Measurements from ENCODE around the gene PLCG1.

The PLCG1 gene

DNA sequence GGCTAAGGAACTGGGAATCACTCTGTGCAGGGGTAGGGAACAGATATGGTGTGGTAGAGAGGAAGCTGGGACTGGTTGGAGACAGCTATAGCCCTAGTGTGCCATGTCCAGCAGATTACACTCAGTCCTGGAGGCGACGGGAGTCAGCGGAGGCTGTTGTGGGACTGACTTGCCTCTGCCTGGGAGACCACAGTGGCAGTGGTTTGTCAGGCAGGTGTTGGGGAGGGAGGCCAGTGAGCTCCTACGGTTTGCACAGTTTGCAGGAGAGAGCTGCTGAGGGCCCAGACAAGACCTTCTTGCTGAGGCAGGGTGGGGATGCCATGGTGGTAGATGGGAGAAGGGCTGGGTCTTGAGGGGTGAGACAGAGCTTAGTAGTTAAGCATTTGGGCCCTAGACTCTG, 4.9 kb downstream of the PLCG1 start:
- FAIRE-seq (no peak), DNase-seq (ENCODE audit: low spot score) (no peak)

DNA sequence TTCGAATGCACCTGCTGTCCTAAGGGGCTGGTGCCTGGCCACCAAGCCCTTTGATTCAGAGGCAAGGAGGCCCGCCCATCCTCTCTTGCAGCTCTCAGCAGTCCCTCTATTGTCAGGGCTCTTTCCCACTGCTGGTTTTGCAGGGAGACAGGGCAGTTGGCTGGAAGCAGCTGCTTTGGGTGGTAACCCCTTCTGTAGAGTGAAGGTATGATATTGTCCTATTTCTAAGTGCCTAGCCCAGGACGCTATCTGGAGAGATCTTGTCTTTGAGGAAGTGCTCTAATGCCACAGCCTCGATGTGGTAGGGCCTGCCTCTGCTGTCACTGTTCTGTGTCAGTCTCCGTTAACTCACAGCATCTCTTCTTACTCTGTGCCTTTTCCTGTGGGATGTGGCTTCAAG, 5.6 kb downstream of the PLCG1 start:
- FAIRE-seq (no peak), DNase-seq (ENCODE audit: low spot score) (no peak)

DNA sequence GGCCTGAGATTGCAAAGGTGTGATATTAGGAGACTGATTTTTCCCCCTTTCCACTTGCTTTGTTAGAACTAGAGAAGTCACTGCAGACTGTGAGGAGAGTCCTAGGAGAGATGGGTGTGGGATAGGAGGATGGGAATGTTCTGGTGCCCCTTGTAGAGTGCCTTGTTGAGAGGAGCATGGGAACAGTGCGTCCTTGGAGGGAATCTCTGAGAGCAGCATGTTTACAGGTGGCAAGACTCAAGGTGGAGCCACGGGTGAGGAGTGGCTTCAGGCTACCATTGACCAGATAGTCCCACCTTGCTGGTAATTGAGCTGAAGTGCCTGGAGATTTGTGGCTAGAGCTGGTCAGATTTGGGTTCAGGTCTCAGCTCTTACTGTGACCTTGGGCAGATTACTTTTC, 6.0 kb downstream of the PLCG1 start:
- FAIRE-seq, result no peak
- DNase-seq (ENCODE audit: low spot score), result no peak

DNA sequence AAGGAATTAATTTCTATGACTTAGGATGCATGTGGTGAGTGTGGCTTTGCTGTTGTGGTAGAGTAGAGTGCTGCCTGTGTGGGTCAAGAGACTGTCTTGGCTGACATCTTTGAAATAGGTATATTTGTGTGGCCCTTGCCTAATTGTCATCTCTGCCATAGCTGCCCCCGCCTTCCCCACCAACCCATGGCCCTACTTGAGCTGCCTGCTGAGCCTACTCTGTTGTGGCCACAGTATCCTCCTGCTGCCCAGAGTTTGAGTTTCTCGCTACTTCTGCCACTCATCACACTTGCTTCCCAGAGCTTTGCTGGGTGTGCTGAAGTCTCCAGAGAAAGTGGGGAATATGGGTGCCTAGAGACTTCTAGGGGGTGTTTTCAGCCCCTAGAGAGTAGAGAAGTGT, 8.0 kb downstream of the PLCG1 start:
- DNase-seq (ENCODE audit: low spot score), result no peak
- FAIRE-seq, result no peak

DNA sequence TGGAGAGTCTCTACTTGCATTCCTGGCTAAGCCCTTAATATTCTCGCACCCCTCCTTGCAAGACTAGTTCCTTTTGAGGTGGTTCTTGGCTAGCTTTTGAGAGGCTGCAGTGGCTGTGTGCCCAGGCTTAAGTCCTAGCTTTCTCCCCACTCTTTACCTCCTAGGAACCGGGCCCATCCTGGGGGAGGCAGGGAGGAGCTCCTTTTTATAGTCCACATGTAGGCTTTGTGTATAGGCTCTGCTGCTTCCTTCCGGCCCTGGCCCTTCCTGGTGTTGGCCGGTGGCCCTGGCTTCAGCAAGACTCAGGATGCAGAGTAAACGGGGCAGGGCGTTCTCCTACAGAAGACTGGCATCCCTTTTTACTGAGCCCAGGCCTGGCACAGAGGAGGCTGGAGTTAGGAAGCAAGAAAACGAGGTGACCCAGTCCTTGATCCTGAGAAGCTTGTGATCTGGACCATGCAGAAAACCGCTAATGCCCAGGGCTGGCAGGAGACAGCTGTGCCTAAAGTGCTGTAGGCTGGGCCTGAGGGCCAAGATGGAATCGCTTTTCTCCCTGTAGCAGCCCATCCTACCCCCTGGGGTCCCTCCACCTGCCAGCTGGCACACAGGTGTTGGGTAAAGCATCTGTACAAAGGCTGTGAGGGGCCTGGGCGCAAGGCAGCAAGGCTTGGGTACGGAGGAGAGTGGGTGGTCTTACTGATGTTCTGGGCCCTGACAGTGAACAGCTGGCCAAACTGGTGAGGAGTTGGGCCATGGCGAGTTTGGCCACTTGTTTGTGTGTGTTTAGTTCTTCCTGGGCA, 8.7 kb downstream of the PLCG1 start:
- DNase-seq (ENCODE audit: low spot score), result no peak
- no peak for FAIRE-seq

DNA sequence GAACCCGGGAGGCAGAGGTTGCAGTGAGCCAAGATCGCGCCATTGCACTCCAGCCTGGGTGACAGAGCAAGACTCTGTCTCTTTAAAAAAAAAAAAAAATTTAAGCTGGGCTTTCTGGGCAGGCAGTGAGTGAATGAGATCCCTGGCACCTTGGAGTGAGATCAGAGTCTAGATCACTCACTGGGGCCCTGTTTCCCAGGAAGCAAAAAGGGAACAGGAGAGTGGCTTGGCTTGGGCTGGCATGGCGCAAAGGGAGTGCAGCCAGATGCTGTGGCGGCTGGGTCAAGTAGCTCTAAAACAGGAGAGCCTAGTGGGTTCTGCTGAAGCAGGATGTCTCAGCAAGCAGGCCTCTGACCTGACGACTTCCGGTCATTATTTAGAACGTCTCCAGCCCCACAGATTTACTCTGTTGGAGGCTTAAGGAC, 10.4 kb downstream of the PLCG1 start:
- no peak for DNase-seq (ENCODE audit: low spot score)
- no peak for FAIRE-seq

DNA sequence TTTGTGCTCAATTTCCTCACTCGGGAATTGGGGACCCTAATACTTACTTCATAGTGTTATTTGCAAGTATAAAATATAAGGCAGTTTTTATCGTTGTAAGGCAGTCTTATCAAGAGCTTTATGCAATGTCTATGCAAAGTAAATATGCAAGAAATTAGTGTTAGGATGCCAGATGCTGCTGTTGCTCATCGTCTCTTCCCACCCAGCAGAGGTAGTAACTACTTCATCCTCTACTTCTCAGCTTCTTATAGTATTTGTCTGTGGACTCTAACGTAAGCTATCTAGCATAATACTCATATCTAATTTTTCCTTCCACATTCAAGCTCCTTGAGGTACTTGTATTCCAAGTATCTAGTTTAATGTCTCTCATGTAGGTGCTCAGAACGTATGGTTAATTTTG, 11.6 kb downstream of the PLCG1 start:
- no peak for DNase-seq (ENCODE audit: low spot score)
- FAIRE-seq, result no peak

DNA sequence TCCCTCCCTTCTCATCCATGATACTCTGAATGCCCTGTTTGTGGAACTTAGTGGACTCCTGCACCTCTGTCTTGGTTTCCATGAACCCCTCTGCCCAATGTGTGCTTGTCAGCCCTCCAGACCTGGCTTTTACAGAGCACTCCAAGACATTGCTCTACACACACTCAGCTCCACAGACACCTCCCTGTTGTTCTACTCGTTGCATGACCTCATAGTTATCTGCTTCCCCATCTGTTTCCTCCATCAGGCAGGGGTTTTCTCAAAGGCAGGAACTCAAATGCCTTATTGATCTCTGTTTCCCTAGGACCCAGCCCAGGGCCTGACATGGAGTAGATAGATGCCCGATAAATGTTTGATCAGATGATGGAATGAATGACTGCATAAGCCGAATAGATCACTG, 13.3 kb downstream of the PLCG1 start:
- DNase-seq (ENCODE audit: low spot score) (no peak), FAIRE-seq (no peak)

DNA sequence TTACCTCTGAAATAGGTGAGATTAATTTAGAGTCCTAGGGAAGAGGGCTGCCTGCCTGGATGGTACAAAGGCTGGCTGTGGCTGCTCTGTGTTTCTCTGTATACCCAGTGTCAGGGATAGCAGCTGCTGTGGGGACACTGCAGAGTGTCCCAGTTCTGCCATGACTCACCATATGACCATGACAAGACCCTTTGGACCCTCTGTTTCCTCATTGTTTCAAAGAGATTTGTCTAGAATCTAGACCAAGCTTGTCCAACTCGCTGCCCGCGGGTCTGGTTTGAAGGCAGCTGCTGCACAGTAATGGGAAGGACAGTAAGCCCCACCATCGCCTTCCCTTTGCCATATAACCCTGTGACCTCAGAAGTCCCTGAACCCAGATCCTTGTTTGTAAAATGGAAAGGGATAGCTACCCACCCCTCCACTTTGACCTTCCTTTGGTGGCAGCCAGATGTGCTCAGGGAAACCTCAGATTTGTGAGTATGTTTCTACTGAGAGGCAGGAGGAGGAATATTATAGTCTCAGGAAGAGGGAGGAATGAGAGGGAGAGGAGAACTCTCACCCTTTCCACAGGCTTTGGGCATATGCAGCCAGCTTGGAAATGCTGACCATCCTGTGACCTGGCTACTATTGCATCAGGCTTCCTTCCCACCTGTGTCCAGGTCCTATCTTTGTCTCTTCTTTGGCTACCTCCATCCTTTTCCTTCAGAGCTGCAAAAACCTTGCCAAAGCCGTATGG, 14.0 kb downstream of the PLCG1 start:
- DNase-seq (ENCODE audit: low spot score), result no peak
- no peak for FAIRE-seq

DNA sequence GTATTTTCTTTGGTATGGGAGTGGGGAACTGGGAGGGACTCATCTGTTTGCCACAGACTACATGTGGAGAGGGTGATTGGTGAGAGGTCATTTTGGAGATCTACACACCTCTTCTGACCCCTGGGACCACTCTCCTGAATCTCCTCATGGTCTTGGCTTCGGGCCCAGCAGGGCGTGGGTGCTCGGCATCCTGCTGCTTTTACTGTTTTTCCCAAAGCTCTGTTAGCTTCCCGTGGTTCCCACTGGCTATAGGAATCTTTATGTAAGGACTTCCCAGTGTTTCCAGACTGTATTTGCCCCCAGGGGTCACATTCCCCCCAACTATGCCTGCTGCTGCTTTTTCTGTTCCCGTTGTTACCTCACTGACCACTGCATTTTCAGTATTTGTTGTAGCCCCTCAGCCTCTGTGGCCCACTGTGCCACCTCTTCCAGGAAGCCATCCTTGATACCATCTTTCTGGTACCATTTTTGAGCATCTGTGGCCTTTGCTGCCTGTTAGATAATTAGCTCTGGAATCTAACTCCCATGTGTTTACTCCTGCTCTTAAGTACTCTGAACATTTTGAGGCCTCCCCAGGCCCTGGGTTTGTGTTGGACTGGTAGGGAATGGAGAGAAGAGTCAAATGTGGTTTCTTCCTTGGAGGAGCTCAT, 14.9 kb downstream of the PLCG1 start:
- DNase-seq (ENCODE audit: low spot score) (no peak), FAIRE-seq (no peak)

DNA sequence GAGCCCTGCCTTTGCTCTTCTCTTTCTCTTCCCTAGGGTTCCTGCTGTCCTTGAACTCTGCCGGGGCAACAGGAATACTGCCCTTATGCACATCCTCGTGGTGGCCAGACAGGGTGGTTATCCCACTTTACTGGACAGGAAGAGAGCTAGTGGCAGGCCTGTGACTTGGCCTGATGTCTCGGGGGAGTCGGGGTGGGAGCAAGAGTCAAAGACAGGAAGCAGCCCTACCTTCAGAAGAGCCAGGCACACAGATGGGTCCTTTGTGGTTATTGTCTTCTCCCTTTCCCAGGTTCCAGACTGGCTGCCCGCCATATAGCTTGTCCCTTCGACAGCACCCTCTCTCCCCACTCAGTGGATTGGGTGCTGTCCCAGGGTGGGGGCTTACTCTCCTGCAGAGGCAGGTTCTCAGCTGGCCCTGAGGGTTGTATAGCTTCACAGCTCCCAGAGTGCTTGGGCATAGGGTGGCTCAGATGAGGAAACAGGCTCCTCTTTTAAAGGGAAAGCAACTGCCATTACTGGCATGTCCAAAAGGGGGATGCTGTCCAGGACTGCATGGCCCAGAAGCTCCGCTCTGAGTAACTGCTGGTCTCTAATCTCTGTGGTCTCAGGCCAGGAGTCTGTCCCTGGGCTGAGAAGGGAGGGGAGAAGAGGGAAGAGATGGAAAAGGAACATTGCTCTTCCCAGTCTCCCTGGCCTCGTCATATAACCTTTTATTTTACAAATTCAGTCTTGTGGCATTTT, 17.3 kb downstream of the PLCG1 start:
- FAIRE-seq, result no peak
- DNase-seq (ENCODE audit: low spot score), result no peak

DNA sequence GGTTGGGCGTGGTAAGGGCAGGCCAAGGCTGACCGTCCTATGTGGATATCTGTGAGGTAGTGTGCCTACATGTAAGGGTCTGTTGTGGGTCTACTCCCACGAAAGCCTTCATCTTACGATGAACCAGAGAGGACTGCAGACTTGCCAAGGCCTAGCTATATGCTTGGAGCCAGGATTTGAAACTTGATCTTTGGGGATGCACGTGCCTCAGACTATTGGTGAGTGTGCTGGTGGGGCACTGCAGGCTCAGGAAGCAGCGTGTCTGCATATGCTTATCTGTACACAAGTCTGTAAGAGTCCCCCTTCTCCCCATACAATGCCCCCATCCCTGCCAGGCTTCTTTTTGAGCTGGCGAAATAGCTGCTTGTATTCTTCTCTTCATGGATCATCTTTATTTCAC, 17.9 kb downstream of the PLCG1 start:
- no peak for FAIRE-seq
- DNase-seq (ENCODE audit: low spot score), result no peak

DNA sequence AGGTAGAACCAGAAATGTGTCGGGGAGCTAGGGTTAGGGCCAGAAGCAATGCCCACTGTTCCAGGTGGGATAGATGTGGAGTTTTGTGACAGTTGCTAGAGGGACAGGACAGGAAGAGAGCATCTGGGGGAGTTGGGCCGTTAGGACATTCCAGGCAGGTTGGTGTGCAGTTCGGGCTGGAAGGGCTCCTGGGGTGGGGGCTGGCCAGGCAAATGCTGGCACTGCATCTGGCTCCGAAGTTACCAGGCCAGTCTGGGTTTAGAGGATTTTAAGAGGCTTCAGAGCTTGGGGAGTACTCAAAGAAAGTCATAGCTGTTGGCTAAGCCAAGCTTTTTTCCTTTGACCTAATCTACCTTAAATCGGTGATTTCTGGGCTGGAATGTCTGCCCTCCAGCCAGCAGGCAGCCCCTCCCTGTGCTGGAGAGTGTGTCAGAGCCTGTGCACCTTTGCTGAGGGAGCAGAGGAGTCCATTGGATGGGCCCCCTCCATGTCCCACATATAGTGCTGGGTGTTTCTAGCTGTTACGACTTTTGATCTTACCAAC, 20.8 kb downstream of the PLCG1 start:
- FAIRE-seq (no peak), DNase-seq (ENCODE audit: low spot score) (no peak)

DNA sequence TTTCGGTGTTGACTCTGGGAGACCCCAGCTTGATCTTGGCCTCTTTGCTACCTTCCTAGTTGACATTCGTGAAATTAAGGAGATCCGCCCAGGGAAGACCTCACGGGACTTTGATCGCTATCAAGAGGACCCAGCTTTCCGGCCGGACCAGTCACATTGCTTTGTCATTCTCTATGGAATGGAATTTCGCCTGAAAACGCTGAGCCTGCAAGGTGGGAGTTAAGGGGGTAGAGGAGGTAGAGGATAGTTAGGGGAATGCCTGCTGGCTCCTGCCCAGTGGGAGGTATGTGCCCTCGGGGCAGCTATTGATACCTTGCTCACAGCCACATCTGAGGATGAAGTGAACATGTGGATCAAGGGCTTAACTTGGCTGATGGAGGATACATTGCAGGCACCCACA, 22.2 kb downstream of the PLCG1 start:
- FAIRE-seq, result peak; percentile 55
- DNase-seq (ENCODE audit: low spot score), result no peak

DNA sequence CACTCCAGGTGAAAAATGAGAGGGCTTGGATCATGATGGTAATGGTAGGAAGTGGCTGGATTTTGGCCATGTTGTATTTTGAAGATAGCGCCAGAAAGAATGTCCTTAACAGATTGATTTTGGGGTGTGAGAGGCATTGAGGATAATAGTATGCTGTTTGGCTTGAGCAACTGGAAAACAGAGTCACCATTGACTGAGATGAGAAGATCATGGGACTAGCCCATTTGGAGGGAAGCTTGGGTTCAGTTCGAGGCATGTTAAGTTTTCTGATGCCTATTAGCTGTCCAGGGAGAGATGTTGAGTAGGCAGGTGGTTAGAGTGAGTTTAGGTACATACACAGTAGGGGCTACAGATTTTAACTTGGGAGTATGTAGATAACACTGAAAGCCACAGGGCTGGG, 23.3 kb downstream of the PLCG1 start:
- DNase-seq (ENCODE audit: low spot score) (no peak), FAIRE-seq (no peak)

DNA sequence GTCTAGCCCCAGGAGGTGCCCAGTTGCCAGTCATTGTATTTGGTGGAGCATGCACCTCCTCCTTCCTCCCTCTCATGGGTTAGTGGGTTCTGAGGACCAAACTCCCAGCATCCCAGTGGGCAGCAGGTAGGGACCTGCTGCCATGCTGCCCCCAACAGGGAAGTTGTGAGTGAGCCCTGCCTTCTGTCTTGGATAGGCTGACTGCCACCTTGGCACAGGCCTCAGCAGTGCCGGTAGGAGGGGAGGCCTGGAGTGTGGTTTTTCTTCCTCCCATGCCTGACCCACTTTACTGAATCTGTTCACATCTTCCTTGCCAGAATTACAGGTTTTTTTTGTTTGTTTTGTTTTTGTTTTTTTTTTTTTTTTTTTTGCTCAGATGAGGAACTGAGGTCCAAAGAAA, 24.5 kb downstream of the PLCG1 start:
- FAIRE-seq (no peak), DNase-seq (ENCODE audit: low spot score) (no peak)

DNA sequence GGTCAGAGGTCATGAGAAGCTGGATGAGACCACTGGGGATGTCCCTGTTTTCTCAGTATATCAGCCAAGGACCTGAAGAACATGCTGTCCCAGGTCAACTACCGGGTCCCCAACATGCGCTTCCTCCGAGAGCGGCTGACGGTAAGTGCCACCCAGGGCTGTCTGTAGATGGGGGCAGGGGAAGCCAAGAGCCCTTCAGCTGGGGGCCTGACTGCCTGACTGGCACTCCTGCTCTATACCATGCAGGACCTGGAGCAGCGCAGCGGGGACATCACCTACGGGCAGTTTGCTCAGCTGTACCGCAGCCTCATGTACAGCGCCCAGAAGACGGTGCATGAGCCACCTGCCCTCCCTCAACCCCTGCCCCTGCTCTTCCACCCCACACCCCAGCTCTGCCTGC, 25.1 kb downstream of the PLCG1 start:
- no peak for FAIRE-seq

DNA sequence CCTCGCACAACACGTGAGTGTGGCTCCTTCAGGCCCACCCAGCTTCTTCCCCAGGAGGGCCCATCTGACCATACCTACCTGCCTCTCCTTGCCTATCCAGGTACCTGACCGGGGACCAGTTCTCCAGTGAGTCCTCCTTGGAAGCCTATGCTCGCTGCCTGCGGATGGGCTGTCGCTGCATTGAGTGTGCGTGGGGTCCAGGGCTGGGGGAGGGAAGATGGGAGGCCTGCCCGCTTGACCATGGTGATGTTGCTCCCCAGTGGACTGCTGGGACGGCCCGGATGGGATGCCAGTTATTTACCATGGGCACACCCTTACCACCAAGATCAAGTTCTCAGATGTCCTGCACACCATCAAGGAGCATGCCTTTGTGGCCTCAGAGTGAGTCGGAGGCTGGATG, 26.5 kb downstream of the PLCG1 start:
- DNase-seq (ENCODE audit: low spot score), result no peak
- FAIRE-seq, result no peak

More for the DNA sequence above, 25.1 kb downstream of the PLCG1 start:
- no peak for DNase-seq (ENCODE audit: low spot score)

DNA sequence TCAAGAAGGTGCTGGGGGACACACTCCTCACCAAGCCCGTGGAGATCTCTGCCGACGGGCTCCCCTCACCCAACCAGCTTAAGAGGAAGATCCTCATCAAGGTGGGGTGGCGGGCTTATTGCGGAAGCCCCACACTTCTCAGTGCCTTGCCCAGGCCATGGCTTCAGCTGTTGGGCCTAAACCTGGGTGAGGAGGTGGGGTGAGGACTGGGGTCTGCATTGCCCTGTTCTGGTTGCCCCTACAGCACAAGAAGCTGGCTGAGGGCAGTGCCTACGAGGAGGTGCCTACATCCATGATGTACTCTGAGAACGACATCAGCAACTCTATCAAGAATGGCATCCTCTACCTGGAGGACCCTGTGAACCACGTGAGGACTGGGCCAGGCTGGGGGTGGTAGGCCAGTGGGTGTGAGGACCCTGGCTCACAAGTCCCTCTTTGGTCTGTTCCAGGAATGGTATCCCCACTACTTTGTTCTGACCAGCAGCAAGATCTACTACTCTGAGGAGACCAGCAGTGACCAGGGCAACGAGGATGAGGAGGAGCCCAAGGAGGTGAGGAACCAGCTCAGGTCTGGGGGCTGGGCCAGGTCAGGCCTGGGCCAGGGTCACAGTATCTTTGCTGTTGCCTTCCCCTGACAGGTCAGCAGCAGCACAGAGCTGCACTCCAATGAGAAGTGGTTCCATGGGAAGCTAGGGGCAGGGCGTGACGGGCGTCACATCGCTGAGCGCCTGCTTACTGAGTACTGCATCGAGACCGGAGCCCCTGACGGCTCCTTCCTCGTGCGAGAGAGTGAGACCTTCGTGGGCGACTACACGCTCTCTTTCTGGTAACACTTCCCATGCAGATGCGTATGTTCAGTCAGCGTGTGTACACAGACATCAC, 27.9 kb downstream of the PLCG1 start:
- no peak for DNase-seq (ENCODE audit: low spot score)
- FAIRE-seq, result no peak
